Jurkat, Clone E6-1 (cell line): Measurements from ENCODE around the gene LTA.
"Not testable (repeated sequence)": the region's sequence is repeated elsewhere in the genome, so short reads cannot be mapped to it uniquely, and the experiment has no call there.

ENCODE experiments used
- DNase-seq: peaks from one replicate; pipeline ENCODE4 v3.0.0-alpha.2; 2011; ENCODE audit warnings: low read depth, low spot score
- H3K4me3 ChIP-seq: 2 replicates; pipeline ENCODE4 v1.5.1; 2011; ENCODE audit warnings: mild to moderate bottlenecking, low read length, control low read depth, moderate library complexity

Gene LTA

DNA sequence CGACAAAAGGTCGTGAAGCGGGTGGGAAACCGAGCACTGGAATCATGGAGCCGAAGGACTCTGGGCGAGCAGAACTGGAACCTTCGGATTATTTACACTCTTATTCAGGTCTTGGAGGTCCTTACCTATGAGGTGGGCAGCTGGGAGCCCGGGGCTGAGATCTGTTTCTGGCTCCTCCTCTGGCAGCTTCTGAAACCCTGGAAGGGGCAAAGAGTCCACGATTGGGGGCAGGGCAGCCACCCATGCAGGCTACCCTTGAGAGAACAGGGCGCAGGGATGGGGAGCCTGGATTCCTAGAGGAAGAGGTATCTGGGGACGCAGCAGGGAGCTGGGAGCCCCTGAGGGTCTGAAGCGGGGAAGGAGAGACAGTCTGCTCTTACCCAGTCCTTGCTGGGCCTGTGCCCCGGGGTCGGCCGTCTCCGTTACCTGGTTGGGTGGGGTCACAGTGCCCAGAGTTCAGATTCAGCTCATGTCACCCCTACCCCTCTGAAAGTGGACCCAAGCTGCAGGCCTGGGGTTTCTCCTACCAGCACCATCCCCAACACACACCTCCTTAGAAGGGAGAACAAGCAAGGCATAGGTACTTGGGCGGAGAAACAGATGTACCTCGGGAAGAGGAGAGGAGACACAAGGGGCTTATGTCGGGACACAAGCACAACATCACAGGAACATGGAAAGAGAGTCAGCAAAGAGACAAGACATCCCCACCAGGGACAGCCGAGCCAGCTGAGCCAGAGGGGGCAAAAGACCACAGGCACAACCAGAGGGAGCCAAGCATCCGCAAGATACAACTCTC, 9.5 kb downstream of the LTA start:
- DNase-seq: no peak
- peak overlapping the region; percentile 86 for H3K4me3 ChIP-seq

DNA sequence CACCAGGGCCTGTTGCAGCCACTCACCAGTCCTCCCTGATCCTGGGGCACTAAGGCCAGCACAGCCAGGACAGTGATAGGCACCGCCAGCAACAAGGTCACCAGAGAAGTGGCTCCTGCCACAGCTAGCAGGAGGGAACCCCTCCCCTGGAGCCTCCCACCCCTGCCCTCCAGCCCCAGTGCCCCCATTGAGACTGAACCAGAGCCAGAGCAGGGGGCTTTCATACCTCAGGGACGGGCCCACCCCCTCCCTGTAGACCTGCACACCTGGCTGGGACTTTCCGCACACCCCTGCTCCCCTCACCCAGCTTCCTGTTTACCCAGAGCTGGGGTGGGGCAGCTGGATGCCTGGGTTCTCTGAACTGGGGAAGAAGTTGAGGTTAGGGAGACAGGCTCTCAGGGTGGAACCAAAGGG, 10.1 kb downstream of the LTA start, which contains the start of gene LTB:
Gene LTB, minus strand, starts transcription at position 195 of the 414 bp plus-strand sequence. Its CDS starts 7 bp downstream, at position 188.
- peak; percentile 61 for DNase-seq
- peak within 1 kb of the TSS; percentile 86 for H3K4me3 ChIP-seq

DNA sequence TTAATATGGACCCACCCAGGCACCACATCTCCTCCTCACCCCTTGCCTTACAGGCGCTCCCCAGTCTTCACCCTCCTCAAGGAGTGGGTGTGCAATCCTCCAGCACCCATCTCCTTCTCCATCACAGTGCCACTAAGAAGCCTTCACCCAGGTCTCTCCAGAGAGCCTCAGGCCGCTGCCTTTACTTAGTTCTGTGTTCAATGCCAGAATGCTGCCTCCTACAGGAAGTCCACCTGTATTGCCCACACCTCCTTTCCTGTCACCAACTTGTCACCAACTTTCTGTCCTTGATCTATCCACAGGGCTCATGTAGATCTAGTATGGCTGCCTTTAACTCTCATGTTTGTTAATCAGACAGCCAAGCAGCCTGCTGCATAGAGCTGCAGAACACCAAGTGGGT, 13.4 kb downstream of the LTA start:
- no peak overlapping the region for H3K4me3 ChIP-seq
- peak; percentile 81 for DNase-seq

DNA sequence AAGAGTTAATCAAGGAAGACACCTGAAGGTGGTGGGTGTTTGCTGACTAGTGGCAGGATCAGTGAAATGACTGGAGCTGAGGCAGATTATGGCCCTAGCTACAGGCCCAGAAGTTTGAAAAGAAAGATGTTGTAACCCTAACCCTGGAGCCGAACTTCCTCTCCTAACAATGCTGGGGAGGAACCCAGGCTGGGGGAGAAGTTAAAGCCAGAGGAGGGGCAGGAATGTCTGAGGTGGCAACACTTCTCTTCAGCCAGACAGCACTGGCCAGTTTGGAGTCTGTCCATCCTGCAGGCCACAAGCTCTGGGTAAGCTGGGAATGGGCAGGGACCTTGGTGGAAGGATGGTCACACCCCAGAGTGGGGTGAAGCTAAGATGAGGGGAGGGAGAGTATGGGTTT, 13.9 kb downstream of the LTA start, which contains the start of gene LST1:
Gene LST1, plus strand, starts transcription at position 270 of the 400 bp plus-strand sequence. CDS start 1,023 bp downstream, outside the sequence.
- H3K4me3 ChIP-seq: peak within 1 kb of the TSS; percentile 2
- DNase-seq: no peak

DNA sequence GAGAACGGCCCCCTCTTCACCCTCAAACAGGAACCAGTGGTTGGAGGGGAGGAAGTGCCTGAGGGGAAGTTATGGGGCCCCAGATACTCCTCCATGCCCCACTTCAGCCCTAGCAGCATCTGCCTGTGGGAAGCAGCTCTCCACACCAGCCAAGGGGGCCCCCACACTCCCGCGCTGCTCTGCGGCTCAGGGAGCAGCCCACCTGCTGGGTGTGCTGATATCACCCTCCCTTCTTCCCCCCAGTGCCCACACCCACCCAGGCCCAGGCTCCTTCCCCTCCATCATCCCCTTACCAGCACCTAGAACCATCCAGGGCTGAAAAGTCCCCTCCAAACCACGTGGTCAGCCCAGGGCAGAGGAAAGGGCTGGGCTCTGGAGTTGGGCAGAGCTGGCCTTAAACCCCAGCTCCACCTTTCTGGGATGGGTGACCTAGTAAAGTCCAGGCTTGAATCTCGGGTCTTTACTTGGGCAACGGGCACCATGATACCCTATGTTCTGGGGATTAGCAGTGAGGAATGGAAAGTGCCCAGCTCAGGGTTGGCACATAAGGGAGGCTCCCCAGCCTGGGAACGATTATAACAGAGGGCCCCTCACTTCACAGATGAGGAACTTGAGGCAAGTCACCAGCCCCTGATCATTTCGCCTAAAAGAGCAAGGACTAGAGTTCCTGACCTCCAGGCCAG, 14.7 kb downstream of the LTA start:
- DNase-seq: peak; percentile 84
- peak overlapping the region; percentile 2 for H3K4me3 ChIP-seq

DNA sequence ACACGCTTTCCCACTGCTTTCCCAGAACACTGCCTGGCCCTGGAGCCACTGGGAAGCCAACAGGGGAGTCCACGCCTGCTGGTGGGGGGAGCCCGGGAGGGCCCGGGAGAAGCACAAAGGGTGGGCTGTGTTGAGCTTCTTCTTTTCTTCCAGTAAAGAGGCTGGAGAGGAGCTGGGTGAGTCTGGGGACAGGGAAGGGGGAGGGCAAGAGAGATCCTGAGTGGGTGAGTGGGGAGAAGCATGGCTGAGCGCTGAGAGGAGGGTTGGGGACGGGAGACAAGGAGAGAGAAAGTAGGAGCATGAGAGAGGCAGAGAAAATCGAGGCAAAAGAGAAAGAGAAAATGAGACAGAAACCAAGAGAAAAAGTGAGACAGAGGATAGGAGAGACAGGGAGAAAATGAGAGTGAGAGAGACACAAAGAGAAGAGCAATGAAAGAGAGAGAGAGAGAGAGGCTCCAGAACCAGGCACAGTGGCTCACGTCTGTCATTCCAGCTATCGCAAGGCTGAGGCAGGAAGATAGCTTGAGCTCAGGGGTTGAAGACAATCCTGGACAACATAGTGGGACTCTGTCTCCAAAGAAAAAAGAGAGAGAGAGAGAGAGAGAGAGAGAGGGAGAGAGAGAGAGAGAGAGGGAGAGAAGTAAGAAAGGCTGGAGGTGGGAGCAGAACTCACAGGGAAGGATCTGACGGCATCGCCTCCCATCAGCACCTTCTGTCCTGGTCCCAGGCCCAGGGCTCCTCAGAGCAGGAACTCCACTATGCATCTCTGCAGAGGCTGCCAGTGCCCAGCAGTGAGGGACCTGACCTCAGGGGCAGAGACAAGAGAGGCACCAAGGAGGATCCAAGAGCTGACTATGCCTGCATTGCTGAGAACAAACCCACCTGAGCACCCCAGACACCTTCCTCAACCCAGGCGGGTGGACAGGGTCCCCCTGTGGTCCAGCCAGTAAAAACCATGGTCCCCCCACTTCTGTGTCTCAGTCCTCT, 16.0 kb downstream of the LTA start:
- no peak overlapping the region for H3K4me3 ChIP-seq
- DNase-seq: no peak

DNA sequence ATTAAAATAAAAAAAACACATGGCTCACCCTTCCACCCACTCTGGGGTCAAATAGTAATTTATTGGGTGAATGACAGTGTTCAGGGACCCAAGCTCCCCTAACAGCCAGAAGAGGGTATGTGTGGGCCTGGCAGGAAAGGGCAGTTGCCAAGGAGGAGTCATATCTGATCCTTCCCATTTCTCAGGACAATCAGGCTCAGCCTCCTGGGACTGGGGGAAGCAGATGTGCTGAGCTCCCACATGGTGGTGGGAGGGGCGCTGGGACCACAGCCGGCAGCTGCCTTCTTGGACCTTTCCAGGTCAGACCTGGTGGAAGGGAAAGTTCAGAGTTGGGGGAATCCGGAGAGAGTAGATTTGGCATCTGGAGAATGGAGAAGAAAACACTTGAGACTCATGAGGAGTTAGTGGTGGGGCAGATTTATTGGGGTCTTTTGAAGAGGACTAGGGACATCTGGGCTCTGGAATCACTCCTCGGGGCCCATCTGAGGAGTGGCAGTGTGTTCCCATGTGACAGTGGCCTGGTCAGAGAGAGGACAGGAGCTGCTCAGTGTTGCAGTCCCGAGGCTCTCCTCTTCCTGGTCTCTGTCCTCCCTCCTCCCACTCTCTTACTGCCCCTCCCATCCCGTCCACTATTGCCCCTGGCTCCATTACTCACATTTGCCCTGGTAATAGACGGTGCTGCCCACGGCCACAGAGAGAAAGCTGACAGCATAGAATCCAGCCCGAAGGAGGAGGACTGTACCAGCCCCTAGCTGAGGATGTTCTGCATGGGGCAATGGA, 17.0 kb downstream of the LTA start:
- no peak overlapping the region for H3K4me3 ChIP-seq
- DNase-seq: no peak

DNA sequence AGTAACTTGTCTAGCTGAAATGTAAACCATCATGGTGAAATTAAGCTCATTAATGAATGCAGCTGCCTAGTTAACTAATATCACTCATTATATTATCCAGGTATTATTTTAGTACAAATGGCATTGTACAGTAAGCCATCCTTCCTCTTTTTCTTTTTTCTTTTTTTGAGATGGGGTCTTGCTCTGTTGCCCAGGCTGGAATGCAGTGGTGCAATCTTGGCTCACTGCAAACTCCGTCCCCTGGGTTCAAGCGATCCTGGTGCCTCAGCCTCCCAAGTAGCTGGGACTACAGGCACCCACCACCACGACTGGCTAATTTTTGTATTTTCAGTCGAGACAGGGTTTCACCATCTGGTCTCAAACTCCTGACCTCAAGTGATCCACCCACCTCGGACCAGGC, 18.6 kb downstream of the LTA start:
- DNase-seq, H3K4me3 ChIP-seq: not testable (repeated sequence)

DNA sequence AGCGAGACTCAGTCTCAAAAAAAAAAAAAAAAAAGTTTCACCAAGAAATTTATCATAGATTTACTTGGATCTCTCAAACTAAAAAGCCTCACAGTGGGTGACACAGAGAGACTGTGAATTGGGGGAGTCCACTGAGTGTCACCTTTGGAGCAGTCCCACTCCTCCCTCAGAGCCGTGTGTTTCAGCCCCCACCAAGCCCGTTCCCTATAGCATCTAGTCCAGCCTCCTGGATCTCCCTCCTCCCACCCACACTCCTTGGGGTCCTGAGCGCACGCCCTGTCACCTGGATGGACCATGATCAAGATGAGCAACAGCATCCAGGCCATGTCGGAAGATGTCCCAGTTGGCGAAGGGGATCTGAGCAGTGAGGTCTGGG, 20.3 kb downstream of the LTA start:
- no peak overlapping the region for H3K4me3 ChIP-seq
- DNase-seq: no peak

DNA sequence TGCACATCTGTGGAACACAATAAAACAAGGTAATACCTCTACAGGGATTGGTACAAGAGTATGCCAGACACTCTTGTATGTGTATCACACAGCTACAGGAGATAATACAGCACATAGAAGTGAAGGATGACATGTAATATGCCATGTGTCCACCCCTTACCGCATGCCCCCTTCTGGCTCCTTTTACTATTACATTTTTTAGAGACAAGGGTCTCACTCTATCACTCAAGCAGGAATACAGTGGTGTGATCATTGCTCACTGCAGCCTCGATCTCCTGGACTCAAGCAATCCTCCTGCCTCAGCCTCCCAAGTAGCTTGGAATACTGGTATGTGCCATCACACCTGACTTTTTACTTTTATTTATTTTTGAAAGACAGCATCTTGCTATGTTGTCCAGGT, 24.9 kb downstream of the LTA start:
- DNase-seq: peak; percentile 79
- H3K4me3 ChIP-seq: no peak overlapping the region

DNA sequence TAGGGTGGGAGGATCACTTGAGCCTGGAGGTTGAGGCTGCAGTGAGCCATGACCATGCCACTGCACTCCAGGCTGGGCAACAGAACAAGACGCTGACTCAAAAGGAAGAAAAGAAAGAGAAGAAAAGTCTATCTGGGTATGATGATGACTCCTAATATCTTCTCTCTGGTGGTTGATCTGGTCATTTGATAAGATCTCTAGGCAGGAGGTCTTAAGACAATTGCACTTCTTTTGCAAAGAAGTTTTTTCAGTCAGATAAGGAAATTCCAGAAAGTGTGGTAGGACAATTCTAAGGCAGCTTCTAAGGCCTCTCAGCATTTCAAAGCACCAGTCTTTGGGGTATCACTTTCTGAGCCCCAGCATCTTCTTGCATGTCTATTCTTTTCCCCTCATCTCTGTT, 35.2 kb downstream of the LTA start:
- DNase-seq: no peak
- H3K4me3 ChIP-seq: no peak overlapping the region

DNA sequence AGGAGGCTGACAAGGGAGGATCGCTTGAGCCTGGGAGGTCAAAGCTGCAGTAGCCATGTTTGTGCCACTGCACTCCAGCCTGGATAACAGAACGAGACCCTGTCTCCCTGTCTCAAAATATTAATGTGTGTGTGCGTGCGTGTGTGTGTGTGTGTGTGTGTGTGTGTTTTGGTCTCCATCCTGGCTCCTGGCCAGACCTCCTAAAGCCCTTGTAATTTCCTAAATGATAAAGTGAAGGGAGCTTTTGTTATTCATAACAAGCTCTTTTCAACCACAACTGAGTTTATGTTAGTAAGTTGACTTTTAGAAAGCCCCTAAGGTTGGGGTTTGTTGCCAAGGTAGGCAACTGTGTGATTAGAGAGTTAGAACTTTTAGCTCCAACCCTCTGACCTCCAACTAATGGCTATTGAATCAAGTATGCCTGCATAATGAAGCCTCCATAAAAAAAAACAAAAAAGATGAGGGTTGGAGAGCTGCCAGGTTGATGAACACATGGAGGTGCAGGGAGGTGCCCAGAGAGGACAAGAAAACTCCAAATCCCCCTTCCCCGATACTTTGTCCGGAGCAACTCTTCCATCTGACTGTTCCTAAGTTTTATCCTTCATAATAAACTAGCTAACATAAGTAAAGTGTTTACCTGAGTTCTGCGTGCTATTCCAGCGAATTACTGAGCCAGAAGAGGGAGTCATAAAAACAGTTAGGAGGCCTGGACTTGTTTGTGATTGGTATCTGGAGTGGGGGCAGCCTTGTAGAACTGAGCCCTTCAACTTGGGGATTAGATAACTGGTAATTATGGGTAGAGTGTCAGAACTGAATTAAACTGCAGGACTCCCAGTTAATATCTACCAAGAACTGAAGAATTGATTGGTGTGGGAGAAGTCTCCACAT, 37.7 kb downstream of the LTA start:
- no peak overlapping the region for H3K4me3 ChIP-seq
- no peak for DNase-seq

DNA sequence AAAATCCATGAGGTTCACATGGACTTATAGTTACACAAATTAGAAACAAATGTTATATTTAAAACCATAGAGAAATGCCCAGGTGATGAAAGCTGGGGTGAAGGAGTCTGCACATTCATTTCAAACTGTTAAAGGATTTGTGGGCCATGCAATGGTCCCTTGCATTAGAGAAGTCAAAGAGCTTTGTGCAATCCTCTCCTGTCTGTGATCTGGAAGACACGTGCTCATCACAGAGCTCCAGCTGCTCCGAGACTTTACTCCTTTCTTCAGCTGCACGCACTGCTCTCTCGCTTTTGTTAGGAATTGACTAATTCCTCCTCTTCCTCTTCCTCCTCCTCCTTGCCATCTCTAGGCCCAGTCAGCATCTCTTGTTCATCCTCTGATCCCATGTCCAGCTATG, 38.9 kb downstream of the LTA start:
- H3K4me3 ChIP-seq: no peak overlapping the region
- DNase-seq: no peak

DNA sequence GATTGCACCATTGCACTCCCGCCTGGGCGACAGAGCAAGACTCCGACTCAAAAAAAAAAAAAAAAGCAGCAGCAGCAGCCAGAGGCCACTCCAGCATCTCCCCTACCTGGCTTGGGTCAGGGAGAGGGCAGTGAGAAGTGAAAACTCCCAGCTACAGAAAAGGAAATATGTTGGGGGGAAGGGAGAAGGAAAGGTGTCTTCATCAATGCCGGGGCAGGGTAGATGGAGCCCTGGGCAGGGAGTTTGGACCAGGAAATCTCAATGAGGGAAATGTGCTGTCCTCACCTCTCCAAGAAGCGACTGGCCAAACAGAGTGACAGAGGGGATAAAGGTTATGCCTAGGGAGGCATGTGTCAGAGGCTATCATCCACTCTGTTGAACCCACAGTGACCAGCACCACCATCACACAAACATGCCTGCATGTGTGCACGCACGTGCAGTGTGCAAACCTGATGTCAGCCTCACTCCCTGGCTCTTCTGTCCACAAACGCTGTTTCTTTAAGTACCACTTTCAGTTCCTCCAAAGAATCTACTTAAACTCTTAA, 42.1 kb downstream of the LTA start:
- DNase-seq: no peak
- no peak overlapping the region for H3K4me3 ChIP-seq

DNA sequence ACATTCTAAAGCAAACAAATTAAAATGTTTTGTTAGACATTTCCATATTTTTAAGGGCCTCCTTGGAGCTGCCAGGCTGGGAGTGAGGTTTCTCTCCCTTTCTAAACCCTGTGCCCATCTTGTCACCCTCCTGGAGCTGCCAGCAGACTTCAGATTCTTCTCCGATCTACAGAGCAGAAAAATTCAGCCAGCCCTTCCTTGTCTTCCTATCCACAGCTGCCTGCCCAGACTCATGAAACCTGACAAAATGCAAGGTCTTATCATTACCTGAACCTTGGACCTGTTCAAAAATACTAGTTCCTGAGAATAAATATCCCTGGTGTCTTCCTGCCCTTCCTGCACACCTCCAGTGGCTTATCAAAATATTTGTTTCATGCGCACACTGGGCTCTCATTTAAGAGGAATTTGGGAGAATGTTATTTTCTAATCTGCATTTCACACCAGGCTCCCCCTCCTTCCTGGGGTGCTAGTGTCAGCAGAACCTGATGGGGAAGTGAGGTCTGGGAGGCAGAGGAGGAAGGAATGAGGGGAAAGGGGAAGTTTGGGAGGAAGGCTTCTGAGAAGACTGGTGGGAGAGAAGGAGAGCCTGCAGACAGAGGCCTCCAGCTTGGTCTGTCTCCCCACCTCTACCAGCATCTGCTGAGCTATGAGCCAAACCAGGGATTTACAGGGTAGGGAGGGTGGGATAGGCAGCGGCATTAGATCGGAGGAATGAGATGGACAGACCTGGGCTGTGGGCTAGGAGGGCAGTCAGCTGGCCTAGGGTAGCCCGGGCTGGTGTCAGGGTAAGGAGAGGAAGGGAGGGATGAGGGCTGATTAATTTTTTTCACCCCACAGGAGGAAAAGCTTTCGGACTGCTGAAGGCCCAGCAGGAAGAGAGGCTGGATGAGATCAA, 42.8 kb downstream of the LTA start, which contains the start of gene AIF1:
Gene AIF1, plus strand, starts transcription at position 551 of the 895 bp plus-strand sequence. Its CDS starts 96 bp downstream, at position 647.
- no peak for DNase-seq
- H3K4me3 ChIP-seq: peak within 1 kb of the TSS; percentile 85

DNA sequence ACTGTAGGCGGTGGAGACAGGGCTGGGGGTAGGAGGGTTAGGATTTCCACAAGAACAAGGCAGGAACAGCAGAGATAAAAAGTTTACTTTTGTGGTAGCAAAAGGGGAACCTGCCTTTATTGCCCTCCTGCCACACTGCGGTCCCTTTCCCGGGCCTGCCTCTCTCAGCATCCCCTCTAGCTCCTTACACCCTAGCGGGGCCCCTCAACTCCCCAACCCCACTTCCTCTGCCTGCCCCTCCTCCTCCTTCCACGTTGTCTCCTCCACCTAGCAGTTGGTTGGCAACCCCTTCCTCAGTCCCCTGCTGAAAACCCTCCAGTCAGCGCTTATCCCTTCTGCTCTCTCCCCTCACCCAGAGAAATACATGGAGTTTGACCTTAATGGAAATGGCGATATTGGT, 43.7 kb downstream of the LTA start:
- H3K4me3 ChIP-seq: peak overlapping the region; percentile 85
- peak; percentile 85 for DNase-seq
